SK-N-SH (cell line): Measurements from ENCODE around the gene TCP10L. TPM values are rescaled to one million over a fixed set of nuclear protein-coding genes. Genes with fewer than 3 reads are reported as not detected.

Experiments
- CTCF ChIA-PET: fragments of 300-600, 350-600 bp; formaldehyde crosslinking; extraction: SDS; loops from one replicate; lab custom pipeline; 2021; lab: Yijun Ruan, JAX
- POLR2A ChIA-PET: fragments of 350-600 bp; sonication (Branson Sonifier 250); formaldehyde crosslinking; extraction: SDS; loops from one replicate; lab custom pipeline; 2020; ENCODE audit warnings: antibody characterized with exemption, inconsistent platforms; lab: Yijun Ruan, JAX
- DNase-seq: peaks from one replicate; pipeline ENCODE4 v3.0.0; 2012
- H2AFZ ChIP-seq: fragments of 200-600 bp; sonication (generic); 2 replicates; pipeline ENCODE4 v1.8.1; 2016; ENCODE audit warnings: antibody characterized with exemption, mild to moderate bottlenecking, low read depth
- H3F3A ChIP-seq: fragments of 200-600 bp; sonication (generic); replicated peaks from 2 replicates; pipeline ENCODE3; 2016; ENCODE audit warnings: antibody characterized with exemption, mild to moderate bottlenecking; ENCODE audit not compliant: insufficient read depth
- H3K27ac ChIP-seq, 2 experiments: fragments of 200-500 bp in 1 of 2; fragments of 200-600 bp in 1 of 2; sonication (Bioruptor generic) in 1 of 2; sonication (generic), shearing (Covaris generic) in 1 of 2; 2 replicates each; pipeline versions ENCODE4 v1.5.1 to v1.6.1; 2014 to 2016; ENCODE audit warnings: low read depth in 2 of 2, inconsistent platforms in 1 of 2, low read length in 1 of 2, mild to moderate bottlenecking in 1 of 2, mixed read lengths in 1 of 2
- H3K27me3 ChIP-seq: fragments of 200-600 bp; sonication (generic), shearing (Covaris generic); 2 replicates; pipeline ENCODE4 v1.6.1; 2016; ENCODE audit warnings: mixed run types; ENCODE audit not compliant: insufficient read depth
- H3K36me3 ChIP-seq, 2 experiments: fragments of 200-500 bp in 1 of 2; fragments of 200-600 bp in 1 of 2; sonication (Bioruptor generic) in 1 of 2; sonication (generic) in 1 of 2; replicated peaks in 1 of 2; 2 replicates each; pipeline versions ENCODE3 to v1.5.1; 2014 to 2016; ENCODE audit warnings: low read length in 1 of 2, mild to moderate bottlenecking in 1 of 2; ENCODE audit not compliant: insufficient read depth in 2 of 2, control insufficient read depth in 1 of 2
- H3K4me1 ChIP-seq, 2 experiments: fragments of 200-500 bp in 1 of 2; fragments of 200-600 bp in 1 of 2; sonication (Bioruptor generic) in 1 of 2; sonication (generic), shearing (Covaris generic) in 1 of 2; 2 replicates each; pipeline versions ENCODE4 v1.5.1 to v1.6.1; 2014 to 2016; ENCODE audit warnings: low read depth in 1 of 2, low read length in 1 of 2, mixed run types in 1 of 2; ENCODE audit not compliant: insufficient read depth in 2 of 2, control insufficient read depth in 1 of 2
- H3K4me2 ChIP-seq: fragments of 200-600 bp; sonication (generic), shearing (Covaris generic); 2 replicates; pipeline ENCODE4 v1.6.1; 2017; ENCODE audit warnings: mixed run types
- H3K4me3 ChIP-seq, 2 experiments: fragments of 200-500 bp in 1 of 2; fragments of 200-600 bp in 1 of 2; sonication (Bioruptor generic) in 1 of 2; sonication (generic), shearing (Covaris generic) in 1 of 2; 2 replicates each; pipeline versions ENCODE4 v1.5.1 to v1.8.1; 2014 to 2016; ENCODE audit warnings: low read depth in 2 of 2, inconsistent platforms in 1 of 2, low read length in 1 of 2, mild to moderate bottlenecking in 1 of 2, mixed read lengths in 1 of 2, moderate library complexity in 1 of 2
- H3K79me2 ChIP-seq: fragments of 200-600 bp; sonication (generic); 2 replicates; pipeline ENCODE4 v1.8.1; 2017; ENCODE audit warnings: mild to moderate bottlenecking; ENCODE audit not compliant: insufficient read depth
- H3K9ac ChIP-seq: fragments of 200-600 bp; sonication (generic); 2 replicates; pipeline ENCODE4 v1.6.1; 2017; ENCODE audit warnings: mixed run types
- H3K9me2 ChIP-seq: fragments of 200-600 bp; sonication (generic); 2 replicates; pipeline ENCODE4 v1.6.1; 2017; ENCODE audit warnings: mixed run types
- H3K9me3 ChIP-seq: fragments of 200-600 bp; sonication (generic); 2 replicates; pipeline ENCODE4 v1.6.1; 2017; ENCODE audit warnings: mixed run types, mild to moderate bottlenecking, moderate library complexity
- H4K20me1 ChIP-seq: fragments of 200-600 bp; sonication (generic); 2 replicates; pipeline ENCODE4 v1.6.1; 2017; ENCODE audit warnings: mild to moderate bottlenecking, mixed run types; ENCODE audit not compliant: insufficient read depth
- CHD2 ChIP-seq: fragments of 150-350 bp; IDR thresholded peaks from 2 replicates; pipeline ENCODE4 v1.6.1; 2018; ENCODE audit warnings: low read length; ENCODE audit not compliant: partially characterized antibody
- EP300 ChIP-seq, 2 experiments: IDR thresholded peaks; 2 replicates each; pipeline versions ENCODE4 v1.4.0 to v1.6.1; 2012; ENCODE audit warnings: borderline replicate concordance in 1 of 2, low read depth in 1 of 2, low read length in 1 of 2
- FOXJ3 ChIP-seq: sonication (generic); formaldehyde crosslinking; IDR thresholded peaks from 2 replicates; pipeline ENCODE4 v1.5.1; 2020; ENCODE audit warnings: mild to moderate bottlenecking, missing genetic modification reagents
- FOXM1 ChIP-seq: IDR thresholded peaks from 2 replicates; pipeline ENCODE4 v1.4.0; 2012; ENCODE audit warnings: low read depth, mild to moderate bottlenecking
- IRF3 ChIP-seq: fragments of 150-350 bp; IDR thresholded peaks from 2 replicates; pipeline ENCODE4 v1.6.1; 2016; ENCODE audit warnings: mild to moderate bottlenecking, low read depth, low read length
- MEF2A ChIP-seq: IDR thresholded peaks from 2 replicates; pipeline ENCODE4 v1.4.0; 2012; ENCODE audit warnings: low read depth, borderline replicate concordance
- NRF1 ChIP-seq: IDR thresholded peaks from 2 replicates; pipeline ENCODE4 v1.6.1; 2012; ENCODE audit warnings: low read depth, mild to moderate bottlenecking, low read length
- PBX3 ChIP-seq: IDR thresholded peaks from 2 replicates; pipeline ENCODE4; 2012
- POLR2AphosphoS5 ChIP-seq: IDR thresholded peaks from 2 replicates; pipeline ENCODE4 v1.6.1; 2012; ENCODE audit warnings: low read depth, low read length
- RAD21 ChIP-seq: IDR thresholded peaks from 2 replicates; pipeline ENCODE4 v1.6.1; 2012; ENCODE audit warnings: mild to moderate bottlenecking, low read length
- RCOR1 ChIP-seq: fragments of 150-350 bp; IDR thresholded peaks from 2 replicates; pipeline ENCODE4 v1.6.1; 2017; ENCODE audit warnings: antibody characterized with exemption, low read length
- REST ChIP-seq: IDR thresholded peaks from 2 replicates; pipeline ENCODE4 v1.6.1; 2012; ENCODE audit warnings: mild to moderate bottlenecking, low read depth, low read length, moderate library complexity
- RFX5 ChIP-seq: IDR thresholded peaks from 2 replicates; pipeline ENCODE4 v1.6.1; 2012; ENCODE audit warnings: mild to moderate bottlenecking, improper control_type of control experiment, low read length
- RXRA ChIP-seq: IDR thresholded peaks from 2 replicates; pipeline ENCODE4 v1.4.0; 2012; ENCODE audit warnings: low read depth, mild to moderate bottlenecking, borderline replicate concordance
- SMC3 ChIP-seq: IDR thresholded peaks from 2 replicates; pipeline ENCODE4 v1.6.1; 2012; ENCODE audit warnings: low read depth, low read length, improper control_type of control experiment
- TAF1 ChIP-seq: IDR thresholded peaks from 2 replicates; pipeline ENCODE4 v1.6.1; 2012; ENCODE audit warnings: low read depth, mild to moderate bottlenecking, low read length, moderate library complexity, borderline replicate concordance
- TCF12 ChIP-seq: IDR thresholded peaks from 2 replicates; pipeline ENCODE4 v1.4.0; 2012
- WGBS: methylation state at CpG from one replicate; pipeline ENCODE4 v1.1.6; 2017; ENCODE audit warnings: low lambda C conversion rate; 5-methylcytosine and 5-hydroxymethylcytosine counted together
- polyA plus RNA-seq, 3 experiments: library from polyadenylated mRNA; depleted of rRNA; stranded (reverse); fragments of >200 nt; gene quantifications; 2 replicates each; pipeline ENCODE4 v1.2.3, GENCODE V29; 2012

The TCP10L gene
- polyA plus RNA-seq, 1 of the 3 experiments (the other 2 are of a cell fraction), result 0.33 TPM

- H3K79me2 ChIP-seq, result no peaks in the 10 kb centered on the region
- H3K9me2 ChIP-seq, result no peaks in the 10 kb centered on the region
- DNase-seq, result no peak
- H3K4me3 ChIP-seq, result no peak overlapping the region
- WGBS, result 95% methylated on average over 3 of the region's 3 CpGs
- no peaks in the 10 kb centered on the region for H3K9me3 ChIP-seq
- peaks cover 3% of the 10 kb centered on the region for H3F3A ChIP-seq
- H3K4me1 ChIP-seq, result no peaks in the 10 kb centered on the region
- H3K9ac ChIP-seq, result no peak overlapping the region
- ChIA-PET CTCF (no interaction called here), POLR2A (no interaction called here)
- no peak for TF ChIP-seq RAD21
- no peak for TF ChIP-seq FOXM1
- no peak for TF ChIP-seq IRF3
- no peak for TF ChIP-seq RFX5
- TF ChIP-seq RXRA, result no peak
- no peak for TF ChIP-seq RCOR1
- TF ChIP-seq EP300 (IDR thresholded peaks at IDR 0.05; ENCODE audit: borderline replicate concordance in 1 of 2, low read depth in 1 of 2, low read length in 1 of 2), result no peak
- no peak for TF ChIP-seq TAF1
- TF ChIP-seq TCF12, result no peak
- TF ChIP-seq SMC3, result no peak
- no peak for TF ChIP-seq MEF2A
- no peak for TF ChIP-seq NRF1
- no peaks in the 10 kb centered on the region for H4K20me1 ChIP-seq
- no peaks in the 10 kb centered on the region for H3K36me3 ChIP-seq
- no peaks in the 10 kb centered on the region for H3K27me3 ChIP-seq
- no peak overlapping the region for H3K27ac ChIP-seq
- H3K4me2 ChIP-seq, result no peak overlapping the region
- H2AFZ ChIP-seq, result no peak overlapping the region
Measured at GRCh38 chr21:32537569-32537881, 47.8 kb downstream of the TCP10L start.

- no peak overlapping the region for H3K9ac ChIP-seq
- no peak overlapping the region for H2AFZ ChIP-seq
- peaks cover 10% of the 10 kb centered on the region for H3F3A ChIP-seq
- TF ChIP-seq REST (no peak), PBX3 (no peak), CHD2 (no peak), FOXM1 (no peak), POLR2AphosphoS5 (no peak), FOXJ3 (CRISPR knock-in tag) (no peak), NRF1 (no peak)
- no peaks in the 10 kb centered on the region for H3K79me2 ChIP-seq
- H3K36me3 ChIP-seq, result no peaks in the 10 kb centered on the region
- H3K4me1 ChIP-seq, result no peaks in the 10 kb centered on the region
- no peak overlapping the region for H3K4me2 ChIP-seq
- CTCF ChIA-PET, result no interaction called here
- H4K20me1 ChIP-seq, result no peaks in the 10 kb centered on the region
- 91% methylated on average over 7 of the region's 7 CpGs for WGBS
- H3K9me2 ChIP-seq, result no peaks in the 10 kb centered on the region
- H3K4me3 ChIP-seq, result no peak overlapping the region
- no peak for DNase-seq
- no peak overlapping the region for H3K27ac ChIP-seq
- H3K27me3 ChIP-seq, result no peaks in the 10 kb centered on the region
- no peaks in the 10 kb centered on the region for H3K9me3 ChIP-seq
- POLR2A ChIA-PET, result no interaction called here
Measured at GRCh38 chr21:32535612-32536011, 49.7 kb downstream of the TCP10L start.
